PC-3 (cell line): Measurements from ENCODE around the gene RARA.

Experiments used
- EZH2 ChIP-seq: fragments of 300-600 bp; sonication (generic); IDR thresholded peaks from one replicate; pipeline ENCODE4 v1.6.1; 2017; ENCODE audit warnings: antibody characterized with exemption, mild to moderate bottlenecking, low read length; ENCODE audit not compliant: unreplicated experiment
- EZH2phosphoT487 ChIP-seq: fragments of 300-600 bp; sonication (generic); IDR thresholded peaks from 2 replicates; pipeline ENCODE4 v1.6.1; 2018; ENCODE audit warnings: mild to moderate bottlenecking, antibody characterized with exemption, low read length, borderline replicate concordance
- TF ChIP-seq, protein P1 (sequence below): fragments of 300-600 bp; sonication (generic); conservative IDR thresholded peaks from 2 replicates; pipeline ENCODE4 v1.5.1; 2017; ENCODE audit warnings: antibody characterized with exemption, low read depth, mild to moderate bottlenecking, low read length

DNA sequence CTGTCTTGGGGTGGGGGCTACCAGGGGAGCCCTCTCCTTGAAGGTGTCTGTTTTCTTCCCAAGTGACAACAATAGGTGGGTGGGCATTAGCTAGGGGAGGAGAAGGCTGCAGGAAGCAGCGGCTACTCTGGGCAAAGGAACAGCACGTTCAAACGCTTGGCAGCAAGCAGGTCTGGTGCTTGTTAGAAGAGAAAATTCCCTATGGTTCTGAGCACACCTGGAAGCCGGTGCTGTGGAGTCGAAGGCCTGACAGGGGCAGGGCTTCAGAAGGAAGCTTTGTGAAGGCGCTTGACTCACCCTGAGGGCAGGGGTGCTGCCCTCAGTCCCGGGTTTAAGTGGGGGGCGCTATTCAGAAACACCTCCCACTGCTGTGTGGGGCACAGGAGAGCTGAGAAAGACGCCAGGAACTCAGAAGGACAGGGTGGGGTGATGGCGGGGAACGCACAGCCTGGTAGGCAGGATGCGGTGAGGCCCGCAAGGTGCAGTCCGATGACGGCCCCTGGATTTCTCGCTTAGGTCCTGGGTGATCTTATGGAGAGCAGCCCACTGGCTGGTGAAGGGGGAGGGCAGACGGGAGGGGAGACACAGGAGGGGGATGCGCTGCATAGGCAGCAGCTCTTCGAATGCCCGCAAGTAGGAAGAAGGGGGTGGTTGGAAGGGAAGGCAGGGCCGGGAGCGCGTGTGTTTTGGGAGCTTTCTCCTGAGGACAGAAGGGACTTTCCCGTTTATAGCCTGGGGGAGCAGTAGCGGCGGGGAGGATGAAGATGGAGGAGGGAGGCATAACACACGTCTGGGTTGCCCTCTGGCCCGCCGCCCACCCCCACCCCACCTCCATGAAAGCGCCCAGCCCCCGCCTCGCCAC, 52.3 kb downstream of the RARA start:
- no peak for TF ChIP-seq EZH2
- TF ChIP-seq, protein P1, sequence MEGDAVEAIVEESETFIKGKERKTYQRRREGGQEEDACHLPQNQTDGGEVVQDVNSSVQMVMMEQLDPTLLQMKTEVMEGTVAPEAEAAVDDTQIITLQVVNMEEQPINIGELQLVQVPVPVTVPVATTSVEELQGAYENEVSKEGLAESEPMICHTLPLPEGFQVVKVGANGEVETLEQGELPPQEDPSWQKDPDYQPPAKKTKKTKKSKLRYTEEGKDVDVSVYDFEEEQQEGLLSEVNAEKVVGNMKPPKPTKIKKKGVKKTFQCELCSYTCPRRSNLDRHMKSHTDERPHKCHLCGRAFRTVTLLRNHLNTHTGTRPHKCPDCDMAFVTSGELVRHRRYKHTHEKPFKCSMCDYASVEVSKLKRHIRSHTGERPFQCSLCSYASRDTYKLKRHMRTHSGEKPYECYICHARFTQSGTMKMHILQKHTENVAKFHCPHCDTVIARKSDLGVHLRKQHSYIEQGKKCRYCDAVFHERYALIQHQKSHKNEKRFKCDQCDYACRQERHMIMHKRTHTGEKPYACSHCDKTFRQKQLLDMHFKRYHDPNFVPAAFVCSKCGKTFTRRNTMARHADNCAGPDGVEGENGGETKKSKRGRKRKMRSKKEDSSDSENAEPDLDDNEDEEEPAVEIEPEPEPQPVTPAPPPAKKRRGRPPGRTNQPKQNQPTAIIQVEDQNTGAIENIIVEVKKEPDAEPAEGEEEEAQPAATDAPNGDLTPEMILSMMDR: no peak
- no peak for TF ChIP-seq EZH2phosphoT487
